PFSK-1 (cell line): Measurements from ENCODE around the gene RNASEH1.

Source experiments
- FOXP2 ChIP-seq: optimal IDR thresholded peaks from 2 replicates; pipeline ENCODE3; 2011; ENCODE audit warnings: borderline replicate concordance, control low read depth, inconsistent platforms; ENCODE audit not compliant: insufficient read depth; ENCODE audit errors: extremely low read length, extremely low read depth
- POLR2AphosphoS5 ChIP-seq: IDR thresholded peaks from 2 replicates; pipeline ENCODE4 v1.6.1; 2012; ENCODE audit warnings: low read depth, mild to moderate bottlenecking, control low read depth, low read length, moderate library complexity
- SIN3A ChIP-seq: IDR thresholded peaks from 2 replicates; pipeline ENCODE4 v1.6.1; 2012; ENCODE audit warnings: mild to moderate bottlenecking, low read length, moderate library complexity, borderline replicate concordance; ENCODE audit not compliant: insufficient read depth
- TAF1 ChIP-seq: IDR thresholded peaks from 2 replicates; pipeline ENCODE4 v1.6.1; 2012; ENCODE audit warnings: low read length, control low read depth, borderline replicate concordance; ENCODE audit not compliant: insufficient read depth
- TF ChIP-seq, protein P1 (sequence below), 2 experiments: IDR thresholded peaks; 2 replicates each; pipeline versions ENCODE4 v1.6.1 to v1.8.0; 2011 to 2012; ENCODE audit warnings: low read depth in 2 of 2, low read length in 2 of 2, control low read depth in 1 of 2, inconsistent platforms in 1 of 2, mild to moderate bottlenecking in 1 of 2, moderate library complexity in 1 of 2; ENCODE audit not compliant: insufficient read depth in 1 of 2

The RNASEH1 gene

DNA sequence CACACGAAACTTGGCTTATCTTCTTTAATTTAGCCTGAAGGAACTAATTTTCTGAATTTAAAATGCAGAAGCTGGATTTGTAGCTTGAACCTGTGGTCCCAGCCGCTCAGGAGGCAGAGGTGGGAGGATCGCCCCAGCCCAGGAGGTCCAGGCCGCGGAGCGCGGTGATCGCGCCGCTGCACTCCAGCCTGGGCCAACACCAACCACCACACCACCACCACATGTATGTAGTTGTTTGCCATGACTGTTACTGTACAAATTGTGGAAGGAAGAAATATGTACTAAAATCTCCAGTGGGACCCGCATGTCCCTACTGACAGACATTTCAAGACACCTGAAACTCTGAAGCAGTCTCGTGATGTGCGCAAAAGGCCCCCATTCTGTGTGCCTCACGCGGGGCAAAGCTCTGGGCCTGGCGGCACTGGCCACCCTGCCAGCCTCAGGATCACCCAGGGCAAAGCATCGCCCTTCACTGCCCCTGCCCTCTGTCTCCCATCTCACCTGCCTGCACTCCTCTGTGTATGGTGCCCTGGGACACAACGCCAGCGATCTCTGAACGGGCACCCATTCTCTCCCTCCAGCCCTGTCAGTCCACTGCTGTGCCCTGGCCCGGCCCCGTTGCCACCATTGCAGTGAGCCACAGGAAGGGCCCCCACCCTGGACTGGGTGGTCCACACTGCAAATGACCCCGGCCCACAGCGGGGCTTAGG is 28.7 kb downstream of the RNASEH1 start:
- TF ChIP-seq TAF1: no peak
- no peak for TF ChIP-seq POLR2AphosphoS5
- TF ChIP-seq SIN3A: no peak
- TF ChIP-seq, protein P1, sequence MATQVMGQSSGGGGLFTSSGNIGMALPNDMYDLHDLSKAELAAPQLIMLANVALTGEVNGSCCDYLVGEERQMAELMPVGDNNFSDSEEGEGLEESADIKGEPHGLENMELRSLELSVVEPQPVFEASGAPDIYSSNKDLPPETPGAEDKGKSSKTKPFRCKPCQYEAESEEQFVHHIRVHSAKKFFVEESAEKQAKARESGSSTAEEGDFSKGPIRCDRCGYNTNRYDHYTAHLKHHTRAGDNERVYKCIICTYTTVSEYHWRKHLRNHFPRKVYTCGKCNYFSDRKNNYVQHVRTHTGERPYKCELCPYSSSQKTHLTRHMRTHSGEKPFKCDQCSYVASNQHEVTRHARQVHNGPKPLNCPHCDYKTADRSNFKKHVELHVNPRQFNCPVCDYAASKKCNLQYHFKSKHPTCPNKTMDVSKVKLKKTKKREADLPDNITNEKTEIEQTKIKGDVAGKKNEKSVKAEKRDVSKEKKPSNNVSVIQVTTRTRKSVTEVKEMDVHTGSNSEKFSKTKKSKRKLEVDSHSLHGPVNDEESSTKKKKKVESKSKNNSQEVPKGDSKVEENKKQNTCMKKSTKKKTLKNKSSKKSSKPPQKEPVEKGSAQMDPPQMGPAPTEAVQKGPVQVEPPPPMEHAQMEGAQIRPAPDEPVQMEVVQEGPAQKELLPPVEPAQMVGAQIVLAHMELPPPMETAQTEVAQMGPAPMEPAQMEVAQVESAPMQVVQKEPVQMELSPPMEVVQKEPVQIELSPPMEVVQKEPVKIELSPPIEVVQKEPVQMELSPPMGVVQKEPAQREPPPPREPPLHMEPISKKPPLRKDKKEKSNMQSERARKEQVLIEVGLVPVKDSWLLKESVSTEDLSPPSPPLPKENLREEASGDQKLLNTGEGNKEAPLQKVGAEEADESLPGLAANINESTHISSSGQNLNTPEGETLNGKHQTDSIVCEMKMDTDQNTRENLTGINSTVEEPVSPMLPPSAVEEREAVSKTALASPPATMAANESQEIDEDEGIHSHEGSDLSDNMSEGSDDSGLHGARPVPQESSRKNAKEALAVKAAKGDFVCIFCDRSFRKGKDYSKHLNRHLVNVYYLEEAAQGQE (IDR thresholded peaks at IDR 0.05; ENCODE audit: insufficient read depth in 1 of 2, low read depth in 2 of 2, low read length in 2 of 2): no peak
- TF ChIP-seq FOXP2: no peak

GRCh38 chr2:3527886-3528785 is 30.0 kb downstream of the RNASEH1 start:
- TF ChIP-seq TAF1: no peak
- no peak for TF ChIP-seq POLR2AphosphoS5
- TF ChIP-seq, protein P1 (IDR thresholded peaks at IDR 0.05; ENCODE audit: insufficient read depth in 1 of 2, low read depth in 2 of 2, low read length in 2 of 2): no peak
- no peak for TF ChIP-seq FOXP2
- TF ChIP-seq SIN3A: no peak

DNA sequence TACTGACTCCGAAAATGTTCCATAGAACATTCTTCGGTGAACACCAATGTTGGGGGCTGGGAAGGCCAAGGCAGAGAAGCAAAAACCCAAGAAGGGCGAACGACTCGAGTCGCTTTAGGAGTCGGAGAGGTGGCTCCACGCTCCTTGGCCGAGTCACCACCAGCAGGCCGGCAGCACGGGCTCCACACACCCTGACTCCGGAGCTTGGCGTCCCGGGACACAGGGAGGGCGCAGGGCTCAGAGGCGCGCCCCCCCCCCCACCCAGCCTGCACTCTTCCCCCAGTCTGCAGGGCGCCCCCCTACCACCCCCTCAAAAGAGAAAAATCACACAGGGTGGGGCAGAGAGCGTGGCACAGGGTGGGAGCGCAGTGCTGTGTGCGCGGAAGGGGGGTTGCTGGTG is 31.3 kb downstream of the RNASEH1 start:
- TF ChIP-seq POLR2AphosphoS5 (no peak), SIN3A (no peak), TAF1 (no peak), FOXP2 (no peak)
- TF ChIP-seq, protein P1 (IDR thresholded peaks at IDR 0.05; ENCODE audit: insufficient read depth in 1 of 2, low read depth in 2 of 2, low read length in 2 of 2): no peak

DNA sequence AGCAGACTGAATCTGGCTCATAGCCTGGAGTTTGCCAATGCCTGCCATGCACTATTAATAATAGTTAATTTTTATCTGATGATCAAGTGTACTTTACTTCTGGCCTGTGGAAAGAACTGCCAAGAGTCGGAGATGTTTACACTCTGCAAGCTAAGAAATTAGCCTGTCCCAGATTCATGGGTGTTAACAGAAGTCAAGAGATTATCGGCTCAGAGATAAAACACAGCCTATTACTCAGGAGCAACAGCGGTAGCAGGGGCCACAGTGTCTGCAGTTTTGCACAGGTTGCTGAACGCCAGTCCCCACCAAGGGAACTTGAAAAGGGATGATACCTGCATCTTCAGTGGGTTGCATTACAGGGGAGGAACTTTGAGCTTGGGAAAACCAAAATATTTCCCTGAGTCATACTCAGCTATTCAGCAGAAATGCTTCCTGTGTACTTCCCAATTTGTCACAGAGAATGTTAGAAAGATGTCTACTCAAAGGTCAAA is 34.5 kb downstream of the RNASEH1 start:
- no peak for TF ChIP-seq POLR2AphosphoS5
- no peak for TF ChIP-seq SIN3A
- no peak for TF ChIP-seq TAF1
- no peak for TF ChIP-seq FOXP2
- TF ChIP-seq, protein P1 (IDR thresholded peaks at IDR 0.05; ENCODE audit: insufficient read depth in 1 of 2, low read depth in 2 of 2, low read length in 2 of 2): no peak
